OCI-LY3 (cell line): ENCODE results near the gene TBX6.

Experiments used
- H2AFZ ChIP-seq: fragments of 200-600, 300-600 bp; shearing (Covaris generic); 2 replicates; pipeline ENCODE4 v1.6.0; 2014; ENCODE audit warnings: antibody characterized with exemption, low read depth, low read length
- H3K27ac ChIP-seq: fragments of 200-600, 300-600 bp; sonication (generic); 2 replicates; pipeline ENCODE4 v1.5.1; 2014; ENCODE audit warnings: mild to moderate bottlenecking, low read length, moderate library complexity, mixed read lengths
- H3K27me3 ChIP-seq: fragments of 200-600, 300-600 bp; sonication (generic); 2 replicates; pipeline ENCODE4 v1.6.1; 2014; ENCODE audit warnings: low read depth, low read length, mixed read lengths
- H3K36me3 ChIP-seq: fragments of 200-600, 300-600 bp; sonication (generic); replicated peaks from 2 replicates; pipeline ENCODE3; 2014; ENCODE audit warnings: low read depth, low read length, mixed read lengths
- H3K4me1 ChIP-seq: fragments of 300-600, 200-600 bp; sonication (generic); 2 replicates; pipeline ENCODE4 v1.6.1; 2014; ENCODE audit warnings: low read length, mixed read lengths
- H3K4me2 ChIP-seq: fragments of 200-600, 300-600 bp; sonication (generic); 2 replicates; pipeline ENCODE4 v1.6.1; 2014; ENCODE audit warnings: low read length, mixed read lengths
- H3K4me3 ChIP-seq: fragments of 300-600, 200-600 bp; sonication (generic); 2 replicates; pipeline ENCODE4 v1.5.1; 2014; ENCODE audit warnings: antibody characterized with exemption, mild to moderate bottlenecking, low read length, moderate library complexity
- H3K79me2 ChIP-seq: fragments of 300-600, 200-600 bp; shearing (Covaris generic); 2 replicates; pipeline ENCODE4 v1.6.1; 2014; ENCODE audit warnings: mild to moderate bottlenecking, low read length, mixed read lengths
- H3K9ac ChIP-seq: fragments of 300-600, 200-600 bp; shearing (Covaris generic); 2 replicates; pipeline ENCODE4 v1.6.0; 2014; ENCODE audit warnings: mild to moderate bottlenecking, low read length, moderate library complexity
- H3K9me3 ChIP-seq: fragments of 200-600, 300-600 bp; shearing (Covaris generic); 2 replicates; pipeline ENCODE4 v1.6.1; 2014; ENCODE audit warnings: low read length, mixed read lengths; ENCODE audit not compliant: insufficient read depth
- H4K20me1 ChIP-seq: fragments of 200-600, 300-600 bp; sonication (generic); 2 replicates; pipeline ENCODE4 v1.6.1; 2016; ENCODE audit warnings: low read length, mixed read lengths; ENCODE audit not compliant: insufficient read depth
- CTCF ChIP-seq: fragments of 200-600, 300-600 bp; sonication (generic); IDR thresholded peaks from 2 replicates; pipeline ENCODE4 v1.5.1; 2014; ENCODE audit warnings: antibody characterized with exemption, low read length, low read depth
- EZH2phosphoT487 ChIP-seq: fragments of 200-600 bp; shearing (Covaris generic); IDR thresholded peaks from 2 replicates; pipeline ENCODE4 v1.6.1; 2018; ENCODE audit warnings: antibody characterized with exemption, mixed run types, low read depth

The TBX6 gene

GRCh38 chr16:30086291-30087140 lies 5.2 kb downstream of the TBX6 start:
- no peaks in the 10 kb centered on the region for H3K9me3 ChIP-seq
- H3K4me2 ChIP-seq = no peak overlapping the region
- H3K27ac ChIP-seq = no peak overlapping the region

GRCh38 chr16:30085820-30086219 lies 5.9 kb downstream of the TBX6 start:
- Histone ChIP-seq H2AFZ (no peak overlapping the region), H3K79me2 (no peaks in the 10 kb centered on the region), H3K4me2 (no peak overlapping the region), H3K4me3 (no peak overlapping the region), H3K36me3 (peaks cover 41% of the 10 kb centered on the region), H3K9ac (no peak overlapping the region), H4K20me1 (no peaks in the 10 kb centered on the region), H3K27ac (no peak overlapping the region), H3K4me1 (no peaks in the 10 kb centered on the region), H3K27me3 (no peaks in the 10 kb centered on the region), H3K9me3 (no peaks in the 10 kb centered on the region)
- TF ChIP-seq EZH2phosphoT487 = no peak
- no peak for TF ChIP-seq CTCF

More at GRCh38 chr16:30086291-30087140, 5.2 kb downstream of the TBX6 start:
- no peak overlapping the region for H3K9ac ChIP-seq
- H3K27me3 ChIP-seq = no peaks in the 10 kb centered on the region
- no peaks in the 10 kb centered on the region; the same call in 1 of the 2 replicates for H3K4me1 ChIP-seq
- H4K20me1 ChIP-seq = no peaks in the 10 kb centered on the region
- no peak overlapping the region for H2AFZ ChIP-seq
- H3K36me3 ChIP-seq = peaks cover 36% of the 10 kb centered on the region
- no peaks in the 10 kb centered on the region for H3K79me2 ChIP-seq
- TF ChIP-seq CTCF (no peak), EZH2phosphoT487 (no peak)
- no peak overlapping the region for H3K4me3 ChIP-seq

- H3K27me3 ChIP-seq = no peaks in the 10 kb centered on the region
- H2AFZ ChIP-seq = no peak overlapping the region
- H3K79me2 ChIP-seq = no peaks in the 10 kb centered on the region
- no peak overlapping the region for H3K9ac ChIP-seq
- H3K9me3 ChIP-seq = no peaks in the 10 kb centered on the region
- no peak overlapping the region for H3K4me3 ChIP-seq
- no peak overlapping the region for H3K4me2 ChIP-seq
- TF ChIP-seq EZH2phosphoT487 (no peak), CTCF (no peak)
- H3K36me3 ChIP-seq = peaks cover 44% of the 10 kb centered on the region
- no peak overlapping the region for H3K27ac ChIP-seq
- H4K20me1 ChIP-seq = no peaks in the 10 kb centered on the region
- no peaks in the 10 kb centered on the region for H3K4me1 ChIP-seq
Observed at GRCh38 chr16:30085247-30085646, 6.5 kb downstream of the TBX6 start.

- Histone ChIP-seq H3K4me2 (no peak overlapping the region), H3K36me3 (peaks cover 46% of the 10 kb centered on the region), H3K9ac (no peak overlapping the region), H3K79me2 (peaks cover 2% of the 10 kb centered on the region), H2AFZ (no peak overlapping the region), H3K27me3 (no peaks in the 10 kb centered on the region), H3K4me1 (no peaks in the 10 kb centered on the region), H3K4me3 (no peak overlapping the region), H3K27ac (no peak overlapping the region), H4K20me1 (no peaks in the 10 kb centered on the region), H3K9me3 (no peaks in the 10 kb centered on the region)
- TF ChIP-seq CTCF (no peak), EZH2phosphoT487 (no peak)
Observed at GRCh38 chr16:30084816-30085159, 6.9 kb downstream of the TBX6 start.
